ENCODE results near the gene VAMP7.

DNA sequence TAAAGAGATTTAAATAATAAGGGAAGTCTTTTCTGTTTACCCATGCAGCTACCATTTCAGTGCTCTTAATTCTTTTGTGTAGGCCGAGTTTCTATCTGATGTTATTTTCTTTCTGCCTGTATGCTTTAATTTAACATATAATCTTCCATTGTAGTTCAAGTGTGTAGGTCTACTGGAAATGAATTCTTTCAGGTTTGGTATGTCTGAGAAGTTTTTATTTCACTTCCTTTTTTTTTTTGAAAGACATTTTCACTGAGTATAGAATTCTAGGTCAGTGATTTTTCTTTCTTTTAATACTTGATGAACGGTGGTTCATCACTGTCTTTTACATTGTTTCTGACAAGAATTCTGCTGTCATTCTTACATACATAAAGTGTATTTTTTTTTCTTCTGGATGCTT is 42.1 kb downstream of the VAMP7 start:
- TF ChIP-seq POLR2A (IDR thresholded peaks at IDR 0.05), result no peak
- TF ChIP-seq, protein P1, sequence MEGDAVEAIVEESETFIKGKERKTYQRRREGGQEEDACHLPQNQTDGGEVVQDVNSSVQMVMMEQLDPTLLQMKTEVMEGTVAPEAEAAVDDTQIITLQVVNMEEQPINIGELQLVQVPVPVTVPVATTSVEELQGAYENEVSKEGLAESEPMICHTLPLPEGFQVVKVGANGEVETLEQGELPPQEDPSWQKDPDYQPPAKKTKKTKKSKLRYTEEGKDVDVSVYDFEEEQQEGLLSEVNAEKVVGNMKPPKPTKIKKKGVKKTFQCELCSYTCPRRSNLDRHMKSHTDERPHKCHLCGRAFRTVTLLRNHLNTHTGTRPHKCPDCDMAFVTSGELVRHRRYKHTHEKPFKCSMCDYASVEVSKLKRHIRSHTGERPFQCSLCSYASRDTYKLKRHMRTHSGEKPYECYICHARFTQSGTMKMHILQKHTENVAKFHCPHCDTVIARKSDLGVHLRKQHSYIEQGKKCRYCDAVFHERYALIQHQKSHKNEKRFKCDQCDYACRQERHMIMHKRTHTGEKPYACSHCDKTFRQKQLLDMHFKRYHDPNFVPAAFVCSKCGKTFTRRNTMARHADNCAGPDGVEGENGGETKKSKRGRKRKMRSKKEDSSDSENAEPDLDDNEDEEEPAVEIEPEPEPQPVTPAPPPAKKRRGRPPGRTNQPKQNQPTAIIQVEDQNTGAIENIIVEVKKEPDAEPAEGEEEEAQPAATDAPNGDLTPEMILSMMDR (IDR thresholded peaks at IDR 0.05), result no peak

Data from adrenal gland (tissue), 5 donors.